C4-2B (cell line): ENCODE data around the gene OR8B2.

Experiments
- H3K27ac ChIP-seq: fragments of 450-650 bp; 2 replicates; pipeline ENCODE4 v1.5.1; 2017
- CTCF ChIP-seq: fragments of 450-650 bp; conservative IDR thresholded peaks from 2 replicates; pipeline ENCODE4 v1.5.1; 2017; ENCODE audit warnings: mild to moderate bottlenecking
- ZFX ChIP-seq: fragments of 450-650 bp; IDR thresholded peaks from 2 replicates; pipeline ENCODE4 v1.6.1; 2017

The OR8B2 gene

GRCh38 chr11:124346311-124346955 lies 37.9 kb downstream of the OR8B2 start:
- TF ChIP-seq ZFX: no peak
- no peak for TF ChIP-seq CTCF
- H3K27ac ChIP-seq: no peak overlapping the region

- TF ChIP-seq ZFX: no peak
- no peak for TF ChIP-seq CTCF
- no peak overlapping the region for H3K27ac ChIP-seq
Measured at GRCh38 chr11:124344346-124344745, 40.0 kb downstream of the OR8B2 start.

GRCh38 chr11:124340142-124340447 lies 44.2 kb downstream of the OR8B2 start:
- no peak overlapping the region for H3K27ac ChIP-seq
- TF ChIP-seq CTCF (no peak), ZFX (no peak)

GRCh38 chr11:124339396-124340141 lies 44.7 kb downstream of the OR8B2 start:
- TF ChIP-seq CTCF (no peak), ZFX (no peak)

More at GRCh38 chr11:124339396-124340141, 44.7 kb downstream of the OR8B2 start:
- no peak overlapping the region for H3K27ac ChIP-seq
